IPS-18a (cell line): ENCODE data around the gene AIG1.
"Not testable (repeated sequence)": the region's sequence is repeated elsewhere in the genome, so short reads cannot be mapped to it uniquely, and the experiment has no call there.

Source experiments
- H3K27ac ChIP-seq: one replicate; pipeline ENCODE4 v1.5.1; 2013; ENCODE audit warnings: low read length
- H3K27me3 ChIP-seq: one replicate; pipeline ENCODE4 v1.6.1; 2013; ENCODE audit warnings: mild to moderate bottlenecking, low read length; ENCODE audit not compliant: control insufficient read depth, insufficient read depth
- H3K36me3 ChIP-seq: one replicate; pipeline ENCODE4 v1.6.1; 2013; ENCODE audit warnings: low read depth, low read length; ENCODE audit not compliant: control insufficient read depth
- H3K4me1 ChIP-seq: one replicate; pipeline ENCODE4 v1.6.1; 2013; ENCODE audit warnings: low read depth, low read length; ENCODE audit not compliant: control insufficient read depth
- H3K4me3 ChIP-seq: one replicate; pipeline ENCODE4 v1.5.1; 2013; ENCODE audit warnings: low read length
- H3K9ac ChIP-seq: one replicate; pipeline ENCODE4 v1.6.1; 2013; ENCODE audit warnings: mild to moderate bottlenecking, low read length, moderate library complexity
- H3K9me3 ChIP-seq: one replicate; pipeline ENCODE4 v1.6.1; 2013; ENCODE audit warnings: low read depth, low read length; ENCODE audit not compliant: control insufficient read depth

The AIG1 gene

DNA sequence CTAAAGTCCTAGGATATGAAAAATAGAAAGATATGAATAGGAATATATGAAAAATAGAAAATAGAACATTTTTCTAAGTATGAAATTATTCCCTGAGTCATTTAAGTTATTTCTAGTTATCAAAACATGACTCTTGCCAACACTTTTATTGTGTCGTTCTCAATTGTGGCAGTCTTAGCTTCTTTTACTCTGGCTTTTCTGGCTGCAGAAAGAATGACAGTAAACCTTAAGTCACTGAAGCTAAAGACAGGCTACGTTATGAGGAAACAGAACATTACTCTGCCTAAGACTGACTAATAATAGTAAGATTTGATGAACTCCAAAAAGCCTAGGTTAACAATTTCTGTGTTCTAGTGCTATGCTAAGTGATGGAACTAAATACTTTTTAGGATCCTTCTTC lies 74.6 kb downstream of the AIG1 start:
- Histone ChIP-seq H3K4me1 (no peaks in the 10 kb centered on the region), H3K4me3 (no peak overlapping the region), H3K9me3 (no peaks in the 10 kb centered on the region), H3K9ac (no peak overlapping the region), H3K27ac (no peak overlapping the region), H3K27me3 (no peaks in the 10 kb centered on the region), H3K36me3 (peaks cover 4% of the 10 kb centered on the region)

DNA sequence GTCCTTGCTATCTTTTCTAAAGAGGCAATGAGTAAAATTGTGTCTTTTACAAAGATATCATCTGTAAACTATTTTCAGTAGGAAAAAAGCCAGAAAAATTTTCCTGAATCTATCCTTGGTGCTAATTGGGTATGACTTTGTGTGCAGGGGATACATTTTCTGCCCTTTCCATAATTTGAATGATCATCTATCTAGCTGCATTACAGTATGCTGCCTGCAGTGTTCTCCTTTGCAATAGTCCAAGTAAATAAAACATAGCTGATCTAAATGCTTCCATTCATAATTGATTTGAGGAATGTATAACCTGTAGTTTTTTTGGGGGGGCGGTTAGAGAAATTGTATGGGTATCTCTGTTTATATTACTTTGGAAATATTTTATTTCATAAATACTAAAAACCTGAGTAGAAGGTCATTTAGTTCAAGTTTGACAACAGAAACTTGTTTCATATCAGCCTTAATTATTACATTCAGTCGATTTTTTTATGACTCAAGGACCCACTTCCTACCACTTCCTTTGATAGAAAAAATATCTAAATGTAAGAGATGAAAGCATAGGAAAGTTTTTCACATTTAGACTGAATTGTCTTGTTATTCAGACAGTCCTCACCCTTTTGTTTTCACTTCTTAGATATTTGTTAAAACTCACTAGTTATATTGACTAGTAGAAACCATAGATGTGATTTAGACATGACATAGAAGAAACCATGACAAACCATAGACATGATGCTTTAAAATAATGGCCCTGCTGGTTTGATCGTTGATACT lies 75.3 kb downstream of the AIG1 start:
- Histone ChIP-seq H3K27me3 (no peaks in the 10 kb centered on the region), H3K36me3 (peaks cover 4% of the 10 kb centered on the region), H3K9me3 (no peaks in the 10 kb centered on the region), H3K4me1 (no peaks in the 10 kb centered on the region), H3K27ac (no peak overlapping the region), H3K9ac (no peak overlapping the region), H3K4me3 (no peak overlapping the region)

DNA sequence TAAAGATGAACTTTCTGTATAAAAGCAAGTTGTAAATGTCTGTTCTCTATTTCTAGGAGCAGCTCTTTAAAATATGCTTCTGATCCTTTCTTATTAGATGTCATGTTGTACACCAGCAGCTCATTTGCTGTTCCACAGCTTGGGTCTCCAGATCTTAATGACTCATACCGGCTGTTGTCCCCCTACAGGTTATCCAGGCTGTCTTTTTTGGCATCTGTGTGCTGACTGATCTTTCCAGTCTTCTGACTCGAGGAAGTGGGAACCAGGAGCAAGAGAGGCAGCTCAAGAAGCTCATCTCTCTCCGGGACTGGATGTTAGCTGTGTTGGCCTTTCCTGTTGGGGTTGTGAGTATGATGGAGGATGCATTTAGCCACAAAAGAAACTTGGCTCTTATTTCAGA lies 76.0 kb downstream of the AIG1 start:
- Histone ChIP-seq H3K9ac (no peak overlapping the region), H3K27me3 (no peaks in the 10 kb centered on the region), H3K27ac (no peak overlapping the region), H3K4me3 (no peak overlapping the region), H3K36me3 (peaks cover 4% of the 10 kb centered on the region), H3K4me1 (no peaks in the 10 kb centered on the region), H3K9me3 (no peaks in the 10 kb centered on the region)

DNA sequence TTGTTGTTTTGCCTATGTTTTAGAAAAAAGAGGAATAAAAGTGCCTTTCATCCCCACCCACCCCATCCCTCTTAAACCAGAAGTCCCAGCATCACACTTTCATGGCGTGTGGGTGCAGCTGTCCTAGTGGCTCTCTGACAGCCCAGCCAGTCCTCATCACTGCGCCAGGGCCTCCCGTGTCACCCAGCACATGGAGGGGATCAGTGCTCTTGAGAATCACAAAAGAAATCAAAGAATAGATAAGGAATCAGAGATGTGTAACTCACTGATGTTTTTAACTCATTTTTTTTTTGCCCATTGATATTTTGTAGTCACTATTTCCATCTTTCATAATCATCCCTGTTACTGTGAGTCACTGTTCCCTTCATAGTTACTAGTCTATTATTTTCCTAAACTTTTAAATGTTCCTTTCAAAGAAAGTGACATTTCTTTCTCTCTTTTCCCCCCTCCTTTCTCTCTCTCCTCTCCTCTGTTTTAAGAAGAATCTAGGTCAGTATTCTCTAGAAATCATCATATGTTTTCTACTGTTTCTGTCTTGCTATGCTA lies 78.6 kb downstream of the AIG1 start:
- Histone ChIP-seq H3K4me1 (no peaks in the 10 kb centered on the region), H3K4me3 (no peak overlapping the region), H3K9me3 (no peaks in the 10 kb centered on the region), H3K36me3 (peaks cover 4% of the 10 kb centered on the region), H3K27ac (no peak overlapping the region), H3K9ac (no peak overlapping the region), H3K27me3 (no peaks in the 10 kb centered on the region)

- not testable (repeated sequence) for H3K27ac ChIP-seq, H3K9ac ChIP-seq, H3K4me1 ChIP-seq, H3K36me3 ChIP-seq, H3K4me3 ChIP-seq, H3K27me3 ChIP-seq, H3K9me3 ChIP-seq
Observed at GRCh38 chr6:143139884-143140283, 79.2 kb downstream of the AIG1 start.

GRCh38 chr6:143140767-143141166 lies 80.1 kb downstream of the AIG1 start:
- Histone ChIP-seq H3K4me1 (no peaks in the 10 kb centered on the region), H3K27me3 (no peaks in the 10 kb centered on the region), H3K27ac (no peak overlapping the region), H3K36me3 (peaks cover 4% of the 10 kb centered on the region), H3K9me3 (no peaks in the 10 kb centered on the region), H3K4me3 (no peak overlapping the region), H3K9ac (no peak overlapping the region)

DNA sequence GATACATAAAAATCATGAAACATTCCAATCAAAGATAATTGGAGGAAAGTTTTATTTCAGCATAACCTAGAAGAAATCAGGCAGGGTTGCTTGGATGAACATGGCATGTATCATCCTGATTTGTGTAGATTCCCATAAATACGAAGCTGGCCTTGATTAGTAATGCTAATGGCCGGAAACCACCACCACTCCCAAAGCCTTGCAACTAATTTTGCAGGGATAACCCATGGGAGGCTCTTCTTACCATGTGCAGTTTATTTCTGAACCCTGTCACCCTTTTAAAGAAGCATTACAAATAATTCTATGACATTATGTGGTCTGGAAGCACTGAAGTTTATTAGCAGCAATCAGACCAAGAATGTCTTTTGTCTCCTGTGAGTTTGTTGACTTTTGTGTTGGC lies 80.8 kb downstream of the AIG1 start:
- Histone ChIP-seq H3K4me3 (no peak overlapping the region), H3K9ac (no peak overlapping the region), H3K9me3 (no peaks in the 10 kb centered on the region), H3K27me3 (no peaks in the 10 kb centered on the region), H3K36me3 (peaks cover 4% of the 10 kb centered on the region), H3K4me1 (no peaks in the 10 kb centered on the region), H3K27ac (no peak overlapping the region)

GRCh38 chr6:143146186-143146851 lies 85.6 kb downstream of the AIG1 start:
- Histone ChIP-seq H3K27ac (no peak overlapping the region), H3K36me3 (no peaks in the 10 kb centered on the region), H3K4me1 (no peaks in the 10 kb centered on the region), H3K27me3 (no peaks in the 10 kb centered on the region), H3K9me3 (no peaks in the 10 kb centered on the region), H3K4me3 (no peak overlapping the region), H3K9ac (no peak overlapping the region)

- Histone ChIP-seq H3K36me3 (no peaks in the 10 kb centered on the region), H3K9ac (no peak overlapping the region), H3K27ac (no peak overlapping the region), H3K4me1 (no peaks in the 10 kb centered on the region), H3K27me3 (no peaks in the 10 kb centered on the region), H3K9me3 (no peaks in the 10 kb centered on the region), H3K4me3 (no peak overlapping the region)
Observed at GRCh38 chr6:143149771-143150170, 89.1 kb downstream of the AIG1 start.

- Histone ChIP-seq H3K4me1 (no peaks in the 10 kb centered on the region), H3K9ac (no peak overlapping the region), H3K27me3 (no peaks in the 10 kb centered on the region), H3K9me3 (no peaks in the 10 kb centered on the region), H3K4me3 (no peak overlapping the region), H3K36me3 (no peaks in the 10 kb centered on the region), H3K27ac (no peak overlapping the region)
Observed at GRCh38 chr6:143150281-143150680, 89.6 kb downstream of the AIG1 start.

DNA sequence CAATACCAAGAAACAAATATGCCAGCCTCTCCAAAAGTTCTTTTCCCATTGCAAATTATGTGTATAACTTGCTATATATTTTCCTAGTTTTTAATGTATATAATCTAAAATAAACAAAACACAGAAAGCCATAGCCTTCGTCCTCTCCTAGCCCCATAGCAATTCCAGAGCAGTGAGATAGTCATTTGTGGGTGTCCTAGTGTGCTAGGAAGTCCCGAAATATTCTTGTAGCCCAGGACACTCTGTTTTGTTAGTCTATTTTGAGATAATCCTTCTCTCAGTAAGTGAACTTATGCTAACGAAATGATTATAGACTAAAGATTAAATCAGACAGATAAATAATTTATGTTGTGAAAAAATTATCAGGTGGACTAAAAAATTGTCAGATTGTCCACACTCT lies 90.7 kb downstream of the AIG1 start:
- H3K9me3 ChIP-seq: no peaks in the 10 kb centered on the region
- no peak overlapping the region for H3K9ac ChIP-seq
- H3K27ac ChIP-seq: no peak overlapping the region
- H3K27me3 ChIP-seq: no peaks in the 10 kb centered on the region
- H3K4me3 ChIP-seq: no peak overlapping the region
- no peaks in the 10 kb centered on the region for H3K36me3 ChIP-seq
- no peaks in the 10 kb centered on the region for H3K4me1 ChIP-seq

DNA sequence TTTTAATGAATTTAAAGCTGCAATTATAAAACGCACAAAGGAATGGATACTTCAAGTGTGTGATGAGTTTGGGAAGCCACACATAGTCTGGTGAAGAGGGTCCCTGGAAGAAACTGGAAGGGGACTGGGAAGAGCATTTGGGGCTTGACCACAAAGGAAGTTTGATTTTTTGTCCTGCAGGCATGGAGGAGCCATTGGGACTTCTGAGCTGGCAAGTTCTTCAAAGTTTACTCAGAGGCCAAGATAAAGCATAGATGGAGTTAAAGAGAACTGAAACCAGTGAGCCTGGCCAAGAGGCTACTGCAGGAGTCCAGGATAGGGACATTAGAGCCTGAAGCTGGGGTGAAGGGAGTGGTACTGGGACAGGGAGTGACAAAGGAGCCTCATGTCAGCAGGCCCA lies 95.0 kb downstream of the AIG1 start:
- Histone ChIP-seq H3K9ac (no peak overlapping the region), H3K36me3 (no peaks in the 10 kb centered on the region), H3K9me3 (no peaks in the 10 kb centered on the region)

More for the DNA sequence above, 95.0 kb downstream of the AIG1 start:
- H3K4me3 ChIP-seq: no peak overlapping the region
- H3K4me1 ChIP-seq: no peaks in the 10 kb centered on the region
- no peak overlapping the region for H3K27ac ChIP-seq
- H3K27me3 ChIP-seq: no peaks in the 10 kb centered on the region
